Natural killer cell (primary cell): ENCODE data around the gene STPG3. TPM values are rescaled to one million over a fixed set of nuclear protein-coding genes. Genes with fewer than 3 reads are reported as not detected.
A peak's percentile ranks its signal among the peaks of the same experiment; 100 is the strongest.

Source experiments
- ATAC-seq, 3 donors: fragments of 150-1000 bp in 2 of 3; fragments of 200-7000 bp in 1 of 3; cut with Tn5 transposase; 1 replicate in 1 of 3; 2 replicates in 2 of 3; pipeline ENCODE4 v1.10.0; 2021; ENCODE audit warnings: mild to moderate bottlenecking in 2 of 3, moderate library complexity in 2 of 3
- DNase-seq, 2 donors: peaks; one replicate each; pipeline versions ENCODE4 v3.0.0 to v3.0.0-alpha.2; 2013 to 2021; ENCODE audit warnings: mixed read lengths in 1 of 2
- H3K27ac ChIP-seq: one replicate; pipeline ENCODE4 v1.5.1; 2013; ENCODE audit warnings: mild to moderate bottlenecking, low read length
- H3K27me3 ChIP-seq: one replicate; pipeline ENCODE4 v1.6.1; 2013; ENCODE audit warnings: low read length; ENCODE audit not compliant: control insufficient read depth, insufficient read depth
- H3K36me3 ChIP-seq: one replicate; pipeline ENCODE4 v1.6.1; 2013; ENCODE audit warnings: low read length; ENCODE audit not compliant: control insufficient read depth, insufficient read depth
- H3K4me1 ChIP-seq: one replicate; pipeline ENCODE4 v1.6.1; 2013; ENCODE audit warnings: low read length; ENCODE audit not compliant: control insufficient read depth, insufficient read depth
- H3K4me3 ChIP-seq: one replicate; pipeline ENCODE4 v1.5.1; 2013; ENCODE audit warnings: low read length
- H3K9me3 ChIP-seq: one replicate; pipeline ENCODE4 v1.6.1; 2013; ENCODE audit warnings: low read length; ENCODE audit not compliant: control insufficient read depth, insufficient read depth
- H3K27ac Mint-ChIP-seq, 2 donors: one replicate each; pipeline ENCODE4 v1.8.0; 2022; ENCODE audit warnings: mild to moderate bottlenecking in 2 of 2, mixed read lengths in 2 of 2, moderate library complexity in 1 of 2
- H3K27me3 Mint-ChIP-seq, 2 donors: one replicate each; pipeline ENCODE4 v1.8.0; 2022; ENCODE audit warnings: low read depth in 2 of 2, mixed read lengths in 2 of 2
- H3K36me3 Mint-ChIP-seq: one replicate; pipeline ENCODE4 v1.8.0; 2022; ENCODE audit warnings: mixed read lengths
- H3K4me1 Mint-ChIP-seq, 2 donors: one replicate each; pipeline ENCODE4 v1.8.0; 2022; ENCODE audit warnings: mixed read lengths in 2 of 2
- H3K4me3 Mint-ChIP-seq: one replicate; pipeline ENCODE4 v1.8.0; 2022; ENCODE audit warnings: mild to moderate bottlenecking, moderate library complexity, mixed read lengths
- H3K9me3 Mint-ChIP-seq, 2 donors: one replicate each; pipeline ENCODE4 v1.8.0; 2022; ENCODE audit warnings: mixed read lengths in 2 of 2
- WGBS: methylation state at CpG from one replicate; pipeline ENCODE4 v1.1.7; 2013; ENCODE audit warnings: missing lambda C conversion rate; ENCODE audit not compliant: insufficient coverage; 5-methylcytosine and 5-hydroxymethylcytosine counted together
- intact Hi-C: fragments of 100-400 bp; cut with micrococcal nuclease; formaldehyde crosslinking; loops from one replicate; pipeline ENCODE4 v1.14.2; 2022
- total RNA-seq, 4 donors: library from RNA; stranded (reverse); fragments of 120-200 nt in 1 of 4; gene quantifications; one replicate each; pipeline versions ENCODE4 v1.2.3 to v1.2.4, GENCODE V29; 2013 to 2022
- TF ChIP-seq, protein P1 (sequence below): fragments of 200-600 bp; IDR thresholded peaks from one replicate; pipeline ENCODE4 v1.8.0; 2022; ENCODE audit warnings: antibody characterized with exemption

The STPG3 gene
- total RNA-seq, 3 donors from 2014 or later (not counting 1 experiment from before 2014, with no cell fraction given): not detected

DNA sequence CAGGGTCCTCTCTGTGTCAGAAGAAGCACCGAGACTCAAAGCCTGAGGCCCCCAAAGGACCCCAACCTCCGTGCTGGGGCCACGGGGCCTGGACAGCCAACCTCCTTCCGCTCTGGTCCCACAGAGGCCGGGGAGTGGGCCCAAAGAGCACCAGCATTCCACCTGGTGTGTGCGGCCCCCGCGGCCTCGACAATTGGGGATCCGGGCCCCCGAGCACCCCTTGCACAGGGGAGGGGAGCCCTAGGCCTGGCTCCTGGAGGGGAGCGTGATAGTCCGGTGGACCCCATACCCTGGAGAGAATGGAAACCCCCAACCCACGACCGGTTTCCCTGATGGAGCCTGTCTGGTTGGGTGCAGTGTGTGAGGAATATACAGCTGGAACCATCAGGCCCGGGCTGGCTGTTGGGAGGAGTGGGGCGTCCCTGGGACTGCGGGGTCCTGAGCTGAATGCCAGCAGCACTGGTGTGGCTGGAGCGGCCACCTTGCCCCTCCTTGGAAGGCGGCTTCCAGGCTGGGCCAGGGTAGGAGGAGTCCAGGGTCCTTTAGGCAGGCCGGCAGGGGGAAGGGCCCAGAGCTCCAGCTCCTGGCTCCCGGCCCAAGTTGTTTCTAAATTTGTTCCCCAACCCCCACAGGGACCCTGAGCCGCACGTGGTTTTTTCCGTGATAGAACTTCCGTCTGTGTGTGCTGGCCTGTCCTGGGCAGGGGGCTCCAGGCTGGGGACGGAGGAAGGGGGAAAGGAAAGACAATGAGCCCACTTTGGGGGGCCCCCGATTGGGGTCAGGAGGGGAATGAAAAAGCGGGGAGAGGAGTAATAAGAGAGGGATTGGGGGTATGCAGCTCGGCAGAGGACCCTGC lies 25.6 kb downstream of the STPG3 start:
- H3K27me3 Mint-ChIP-seq: no peaks in the 10 kb centered on the region
- H3K9me3 Mint-ChIP-seq: no peaks in the 10 kb centered on the region
- peaks cover 7 to 34% of the 10 kb centered on the region in 2 donors for H3K4me1 Mint-ChIP-seq
- TF ChIP-seq, protein P1, sequence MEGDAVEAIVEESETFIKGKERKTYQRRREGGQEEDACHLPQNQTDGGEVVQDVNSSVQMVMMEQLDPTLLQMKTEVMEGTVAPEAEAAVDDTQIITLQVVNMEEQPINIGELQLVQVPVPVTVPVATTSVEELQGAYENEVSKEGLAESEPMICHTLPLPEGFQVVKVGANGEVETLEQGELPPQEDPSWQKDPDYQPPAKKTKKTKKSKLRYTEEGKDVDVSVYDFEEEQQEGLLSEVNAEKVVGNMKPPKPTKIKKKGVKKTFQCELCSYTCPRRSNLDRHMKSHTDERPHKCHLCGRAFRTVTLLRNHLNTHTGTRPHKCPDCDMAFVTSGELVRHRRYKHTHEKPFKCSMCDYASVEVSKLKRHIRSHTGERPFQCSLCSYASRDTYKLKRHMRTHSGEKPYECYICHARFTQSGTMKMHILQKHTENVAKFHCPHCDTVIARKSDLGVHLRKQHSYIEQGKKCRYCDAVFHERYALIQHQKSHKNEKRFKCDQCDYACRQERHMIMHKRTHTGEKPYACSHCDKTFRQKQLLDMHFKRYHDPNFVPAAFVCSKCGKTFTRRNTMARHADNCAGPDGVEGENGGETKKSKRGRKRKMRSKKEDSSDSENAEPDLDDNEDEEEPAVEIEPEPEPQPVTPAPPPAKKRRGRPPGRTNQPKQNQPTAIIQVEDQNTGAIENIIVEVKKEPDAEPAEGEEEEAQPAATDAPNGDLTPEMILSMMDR: no peak
- H3K36me3 ChIP-seq: peaks cover 17% of the 10 kb centered on the region
- peak overlapping the region; percentile 92 for H3K4me3 ChIP-seq
- ATAC-seq (no peak), DNase-seq (no peak)
- H3K36me3 Mint-ChIP-seq: no peaks in the 10 kb centered on the region
- H3K27ac ChIP-seq: peak overlapping the region; percentile 77
- intact Hi-C loops: no loop called here
- peaks cover 51% of the 10 kb centered on the region for H3K4me1 ChIP-seq
- peak overlapping the region; percentile 72 to 91 for H3K27ac Mint-ChIP-seq
- 56% methylated on average over 28 of the region's 30 CpGs for WGBS
- no peaks in the 10 kb centered on the region for H3K9me3 ChIP-seq
- H3K27me3 ChIP-seq: no peaks in the 10 kb centered on the region
- peak overlapping the region; percentile 96 for H3K4me3 Mint-ChIP-seq

DNA sequence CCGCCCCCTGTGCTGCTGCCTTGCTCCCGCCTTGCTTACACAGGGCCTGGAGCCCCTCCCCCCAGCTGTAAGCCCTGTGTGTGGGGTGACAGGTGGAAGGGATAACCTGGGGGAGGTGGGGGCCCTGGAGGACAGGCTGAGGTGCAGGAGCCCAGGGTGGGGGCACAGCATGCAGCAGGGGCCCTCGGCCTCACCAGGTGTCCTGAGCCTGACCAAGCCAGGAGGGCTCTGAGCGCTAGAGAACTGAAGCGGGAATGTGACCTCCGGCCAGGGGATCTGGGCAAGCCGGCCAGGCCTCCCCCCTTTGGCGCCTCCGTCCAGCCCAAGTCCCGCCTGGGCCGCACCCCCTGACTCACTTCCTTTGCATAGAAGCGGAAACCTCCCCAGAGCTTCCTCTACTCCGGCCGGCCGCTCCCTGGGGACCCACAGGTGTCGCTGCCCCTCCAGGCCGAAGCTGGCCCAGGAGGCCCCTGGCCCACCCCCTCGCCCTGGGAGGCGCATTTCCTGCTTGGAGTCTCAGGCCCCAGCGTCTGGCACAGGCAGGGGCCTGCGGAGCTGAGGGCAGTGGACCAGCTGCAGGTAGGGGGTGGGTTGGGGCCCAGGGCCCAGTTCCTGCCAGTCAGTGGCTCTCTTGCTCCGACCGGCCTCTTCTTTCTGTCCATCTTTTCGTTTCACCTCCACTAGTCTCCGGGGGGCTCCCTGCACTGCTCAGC lies 26.4 kb downstream of the STPG3 start, which contains the start of gene TOR4A:
Gene TOR4A, plus strand, starts transcription at position 398 of the 713 bp plus-strand sequence. CDS start 964 bp downstream, outside the sequence.
- H3K4me1 Mint-ChIP-seq: peaks cover 9 to 40% of the 10 kb centered on the region in 2 donors
- H3K27me3 Mint-ChIP-seq: no peaks in the 10 kb centered on the region
- no peaks in the 10 kb centered on the region for H3K36me3 Mint-ChIP-seq
- 4% methylated on average over 22 of the region's 25 CpGs for WGBS
- DNase-seq (peak; percentile 41 to 56), ATAC-seq (peak; percentile 70 to 86 (median 79))
- no peaks in the 10 kb centered on the region for H3K9me3 Mint-ChIP-seq
- H3K4me3 ChIP-seq: peak within 1 kb of the TSS; percentile 92
- intact Hi-C loops: no loop called here
- H3K4me1 ChIP-seq: peaks cover 43% of the 10 kb centered on the region
- peak within 1 kb of the TSS; percentile 72 to 91 for H3K27ac Mint-ChIP-seq
- peak within 1 kb of the TSS; percentile 77 for H3K27ac ChIP-seq
- H3K27me3 ChIP-seq: no peaks in the 10 kb centered on the region
- H3K9me3 ChIP-seq: no peaks in the 10 kb centered on the region
- H3K36me3 ChIP-seq: peaks cover 14% of the 10 kb centered on the region
- TF ChIP-seq, protein P1: no peak
- peak within 1 kb of the TSS; percentile 96 for H3K4me3 Mint-ChIP-seq

DNA sequence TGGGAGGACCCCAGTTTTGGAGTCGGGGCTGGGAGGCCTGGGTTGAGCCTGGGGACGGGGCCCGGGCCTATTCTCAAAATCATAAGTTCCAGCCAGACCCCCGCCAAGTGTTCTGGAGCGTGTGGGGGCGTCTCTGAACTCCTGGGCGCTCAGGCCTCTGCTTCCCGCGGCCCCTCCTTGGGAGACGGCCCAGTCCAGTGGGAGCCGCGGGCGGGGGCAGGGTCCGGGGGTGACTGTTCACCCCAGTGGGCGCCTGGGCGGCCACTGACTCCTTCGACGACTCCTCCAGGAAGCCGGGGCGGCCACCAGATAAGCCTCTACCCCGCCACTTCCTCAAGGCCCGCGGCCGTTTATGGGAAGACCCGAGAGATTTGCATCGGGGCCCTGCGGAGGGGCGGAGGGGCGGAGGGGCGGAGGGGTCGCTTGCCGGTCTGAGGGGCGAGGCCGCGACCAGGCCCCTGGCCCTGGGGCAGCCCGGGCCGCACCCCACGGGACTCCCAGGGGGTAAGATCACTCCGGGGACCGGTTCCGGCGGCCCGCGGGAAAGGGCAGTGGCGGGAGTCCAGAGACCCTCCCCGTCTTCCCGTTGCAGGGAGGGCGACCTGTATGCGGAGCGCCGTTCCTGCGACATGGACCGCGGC lies 27.1 kb downstream of the STPG3 start:
- no peaks in the 10 kb centered on the region for H3K36me3 Mint-ChIP-seq
- H3K27ac Mint-ChIP-seq: peak overlapping the region; percentile 72 to 91
- H3K4me1 Mint-ChIP-seq: peaks cover 13 to 43% of the 10 kb centered on the region in 2 donors
- Histone ChIP-seq H3K27me3 (no peaks in the 10 kb centered on the region), H3K4me3 (peak overlapping the region; percentile 92), H3K4me1 (peaks cover 43% of the 10 kb centered on the region), H3K36me3 (peaks cover 11% of the 10 kb centered on the region), H3K9me3 (no peaks in the 10 kb centered on the region), H3K27ac (peak overlapping the region; percentile 77)
- peak; percentile 12 to 24 (median 12) for ATAC-seq
- WGBS: 16% methylated on average over 54 of the region's 54 CpGs
- TF ChIP-seq, protein P1: no peak
- DNase-seq: no peak
- no peaks in the 10 kb centered on the region for H3K27me3 Mint-ChIP-seq
- H3K4me3 Mint-ChIP-seq: peak overlapping the region; percentile 96
- intact Hi-C loops: no loop called here
- H3K9me3 Mint-ChIP-seq: no peaks in the 10 kb centered on the region
